ENCODE data around the gene UBLCP1.

DNA sequence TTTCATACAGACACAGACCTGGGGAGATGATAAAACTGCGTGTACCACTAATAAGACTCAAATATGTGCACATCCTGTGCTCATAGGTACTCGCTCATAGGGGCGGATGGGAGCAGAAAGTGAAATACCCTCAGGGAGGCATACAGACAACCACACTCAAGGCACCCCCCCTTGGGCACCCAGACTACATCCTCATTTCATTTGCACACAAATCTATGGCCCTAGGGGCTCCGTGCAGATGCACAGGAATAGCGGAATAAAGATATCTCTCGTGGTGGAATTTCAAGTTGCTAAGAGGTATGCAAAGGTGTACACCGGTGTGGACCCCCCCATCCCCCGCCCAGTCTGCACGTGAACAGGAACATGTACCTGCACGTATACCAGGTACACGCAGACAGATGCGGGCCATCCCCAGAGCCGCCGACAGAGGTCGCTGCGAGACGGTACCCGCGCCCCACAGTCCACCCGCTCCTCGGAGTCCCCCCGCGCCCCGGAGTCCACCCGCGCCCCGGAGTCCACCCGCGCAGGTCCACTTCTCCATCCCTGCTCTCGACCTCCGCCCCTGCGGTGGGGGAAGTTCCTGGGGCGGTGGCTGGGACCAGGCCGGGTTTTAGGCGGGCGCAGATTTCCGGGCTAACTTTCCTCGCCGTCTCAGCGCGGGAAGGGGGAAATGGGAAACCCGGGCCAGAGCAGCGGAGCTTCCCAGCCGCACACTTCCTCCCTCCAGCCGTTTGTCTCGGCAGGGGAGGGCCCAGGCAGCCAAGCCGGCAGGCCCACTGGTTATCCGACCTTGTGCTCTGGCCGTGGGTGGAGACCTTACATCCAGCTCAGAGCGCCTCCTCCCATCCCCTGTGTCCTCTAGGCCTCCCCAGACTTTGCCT is 68.2 kb downstream of the UBLCP1 start:
- TF ChIP-seq, protein P1, sequence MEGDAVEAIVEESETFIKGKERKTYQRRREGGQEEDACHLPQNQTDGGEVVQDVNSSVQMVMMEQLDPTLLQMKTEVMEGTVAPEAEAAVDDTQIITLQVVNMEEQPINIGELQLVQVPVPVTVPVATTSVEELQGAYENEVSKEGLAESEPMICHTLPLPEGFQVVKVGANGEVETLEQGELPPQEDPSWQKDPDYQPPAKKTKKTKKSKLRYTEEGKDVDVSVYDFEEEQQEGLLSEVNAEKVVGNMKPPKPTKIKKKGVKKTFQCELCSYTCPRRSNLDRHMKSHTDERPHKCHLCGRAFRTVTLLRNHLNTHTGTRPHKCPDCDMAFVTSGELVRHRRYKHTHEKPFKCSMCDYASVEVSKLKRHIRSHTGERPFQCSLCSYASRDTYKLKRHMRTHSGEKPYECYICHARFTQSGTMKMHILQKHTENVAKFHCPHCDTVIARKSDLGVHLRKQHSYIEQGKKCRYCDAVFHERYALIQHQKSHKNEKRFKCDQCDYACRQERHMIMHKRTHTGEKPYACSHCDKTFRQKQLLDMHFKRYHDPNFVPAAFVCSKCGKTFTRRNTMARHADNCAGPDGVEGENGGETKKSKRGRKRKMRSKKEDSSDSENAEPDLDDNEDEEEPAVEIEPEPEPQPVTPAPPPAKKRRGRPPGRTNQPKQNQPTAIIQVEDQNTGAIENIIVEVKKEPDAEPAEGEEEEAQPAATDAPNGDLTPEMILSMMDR (IDR thresholded peaks at IDR 0.05), result peak; percentile 37 to 84 (median 63)
- no peak for TF ChIP-seq POLR2A (IDR thresholded peaks at IDR 0.05)

Measured in testis (tissue), 2 donors.